ENCODE results near the gene RAD51B.

RAD51B gene

GRCh38 chr14:68399971-68400370 lies 580.4 kb downstream of the RAD51B start:
- no peak for DNase-seq

DNA sequence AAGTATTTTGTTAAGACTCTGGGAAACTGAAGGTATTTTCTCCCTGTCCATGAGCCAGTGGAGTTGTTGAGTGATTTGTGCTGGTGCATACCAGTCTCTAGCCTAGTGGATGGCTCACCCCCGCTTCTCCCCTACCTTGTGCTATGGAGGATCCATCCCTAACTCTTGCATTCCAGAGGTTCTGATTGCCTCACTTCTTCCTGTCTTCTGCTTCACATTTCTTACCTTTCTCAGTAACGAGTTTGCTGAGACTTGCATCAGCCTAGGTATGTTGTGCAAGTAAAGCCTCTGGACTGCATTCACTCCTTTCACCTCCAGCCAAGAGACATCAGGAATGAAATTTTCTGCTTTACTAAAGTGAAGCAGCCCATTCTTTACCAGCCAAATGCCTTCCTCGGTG lies 581.7 kb downstream of the RAD51B start:
- no peak for DNase-seq

GRCh38 chr14:68401855-68402254 lies 582.3 kb downstream of the RAD51B start:
- no peak for DNase-seq

DNA sequence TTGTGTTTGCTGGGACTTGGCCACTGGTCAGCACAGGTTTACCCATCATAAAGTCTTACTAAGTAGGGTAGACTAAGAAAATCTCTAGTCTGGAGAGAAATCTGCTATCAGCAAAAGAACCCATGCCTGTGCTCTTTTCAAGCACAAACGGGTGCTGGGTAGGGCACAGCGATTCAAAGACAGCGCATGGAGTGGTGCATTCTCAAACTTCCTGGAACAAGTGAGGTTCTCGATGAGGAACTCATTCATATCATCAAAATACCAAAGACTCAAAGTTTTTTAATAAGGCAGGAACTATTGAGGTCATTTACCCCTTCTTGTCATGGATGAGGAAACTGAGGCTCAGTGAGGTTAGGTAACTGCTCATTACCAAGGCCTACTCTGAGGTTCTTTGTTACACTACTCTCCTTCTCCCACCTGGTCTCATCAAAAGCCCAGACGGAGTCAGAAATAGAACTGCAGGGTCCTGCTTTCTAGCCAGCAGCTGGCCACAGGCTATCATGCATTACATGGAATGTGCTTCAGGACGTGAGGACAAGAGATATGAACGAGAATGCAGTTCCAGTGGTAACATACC lies 583.0 kb downstream of the RAD51B start:
- no peak for DNase-seq

DNA sequence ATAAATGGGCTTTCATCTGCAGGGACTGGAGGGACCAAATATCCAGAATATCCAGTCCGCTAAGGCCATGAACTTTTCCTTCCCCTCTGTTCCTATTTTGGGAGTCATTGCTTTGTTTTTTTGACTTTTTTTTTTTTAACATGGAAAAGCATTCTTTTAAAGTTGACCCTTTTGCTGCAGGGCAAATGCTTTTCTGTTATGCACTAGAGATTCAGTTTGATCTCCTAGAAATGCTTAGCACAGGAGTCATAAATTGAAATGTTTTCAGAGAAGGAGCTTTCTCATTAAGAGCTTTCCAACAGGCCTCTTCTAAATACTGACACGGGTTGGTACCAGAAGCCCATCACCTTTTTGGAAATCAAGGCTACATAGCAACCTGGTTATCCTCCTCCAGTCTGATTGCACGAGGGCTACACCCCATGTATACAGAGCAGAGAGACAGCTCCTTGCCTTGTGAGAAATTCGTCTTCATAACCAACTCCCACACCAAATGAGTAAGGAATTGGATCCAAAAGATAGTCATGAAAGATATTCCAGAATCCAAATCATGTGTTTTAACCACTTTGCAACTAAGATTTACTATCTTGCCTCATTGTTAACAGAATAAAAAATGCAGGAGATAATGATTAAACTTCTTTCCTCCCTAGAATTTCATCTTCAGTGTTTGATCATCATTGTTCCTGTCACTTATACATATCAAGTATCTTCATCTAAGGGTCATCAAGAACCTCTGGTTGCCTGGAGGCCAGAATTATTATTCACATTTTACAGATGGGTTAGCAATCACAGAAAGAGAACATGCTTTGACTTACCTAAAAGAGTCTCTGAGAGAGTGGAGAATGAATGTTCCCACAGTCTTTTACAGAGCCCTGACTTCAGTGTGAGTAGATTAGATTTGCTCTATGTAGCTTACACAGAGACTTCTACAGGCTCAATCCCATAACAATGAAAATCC lies 583.9 kb downstream of the RAD51B start:
- no peak for DNase-seq

GRCh38 chr14:68404146-68404527 lies 584.6 kb downstream of the RAD51B start:
- no peak for DNase-seq

- no peak for DNase-seq
Measured at GRCh38 chr14:68404652-68405183, 585.1 kb downstream of the RAD51B start.

DNA sequence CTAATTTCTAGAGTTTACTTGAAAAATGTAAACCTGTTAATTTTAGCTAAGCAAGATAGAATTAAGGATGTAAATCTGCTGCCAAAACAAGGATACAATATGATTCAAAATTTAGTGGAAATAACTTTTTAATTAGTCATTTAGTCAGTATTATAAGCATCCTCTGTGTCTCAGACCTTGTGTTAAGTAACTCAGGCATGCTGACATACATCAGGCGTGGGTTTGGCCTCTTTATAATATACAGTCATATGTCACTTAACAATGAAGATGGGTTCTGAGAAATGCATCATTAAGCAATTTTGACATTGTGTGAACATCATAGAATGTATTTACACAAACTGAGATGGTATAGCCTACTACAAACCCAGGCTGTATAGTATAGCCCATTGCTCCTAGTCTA lies 586.4 kb downstream of the RAD51B start:
- no peak for DNase-seq

DNA sequence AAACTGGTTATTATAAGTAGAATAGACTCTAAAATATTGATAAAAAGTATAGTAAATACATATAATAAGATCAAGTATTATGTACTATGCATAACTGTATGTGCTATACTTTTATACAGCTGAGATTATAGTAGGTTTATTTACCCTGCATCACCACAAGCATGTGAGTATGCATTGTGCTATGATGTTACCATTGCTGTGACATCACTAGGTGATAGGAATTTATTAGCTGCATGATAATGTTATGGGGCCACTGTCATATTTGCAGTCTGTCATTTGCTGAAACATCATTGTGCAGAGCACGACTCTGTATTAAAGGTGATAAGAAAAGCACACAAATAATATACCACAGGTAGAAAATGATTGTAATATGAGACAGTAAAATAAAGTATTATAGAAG lies 587.7 kb downstream of the RAD51B start:
- DNase-seq, result no peak

- DNase-seq, result no peak
Measured at GRCh38 chr14:68407825-68408224, 588.2 kb downstream of the RAD51B start.

DNA sequence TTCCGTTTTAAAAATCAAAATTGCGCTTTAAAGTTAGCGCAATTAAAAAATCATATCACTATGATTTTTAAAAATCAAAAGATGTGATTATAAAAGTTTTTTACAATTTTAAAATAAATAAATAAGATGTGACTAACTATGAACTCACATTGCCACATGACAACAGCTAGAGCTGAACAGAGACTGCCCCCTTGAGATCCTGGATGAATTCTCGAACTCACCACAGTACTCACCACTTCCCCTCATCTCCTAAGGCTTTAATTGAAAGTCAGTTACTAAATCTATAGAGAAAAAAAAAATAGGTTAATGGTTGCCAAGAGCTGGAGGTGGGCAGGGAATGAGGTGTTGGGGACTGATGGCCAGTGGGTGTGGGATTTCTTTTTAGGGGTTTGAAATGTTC lies 589.1 kb downstream of the RAD51B start:
- no peak for DNase-seq

DNA sequence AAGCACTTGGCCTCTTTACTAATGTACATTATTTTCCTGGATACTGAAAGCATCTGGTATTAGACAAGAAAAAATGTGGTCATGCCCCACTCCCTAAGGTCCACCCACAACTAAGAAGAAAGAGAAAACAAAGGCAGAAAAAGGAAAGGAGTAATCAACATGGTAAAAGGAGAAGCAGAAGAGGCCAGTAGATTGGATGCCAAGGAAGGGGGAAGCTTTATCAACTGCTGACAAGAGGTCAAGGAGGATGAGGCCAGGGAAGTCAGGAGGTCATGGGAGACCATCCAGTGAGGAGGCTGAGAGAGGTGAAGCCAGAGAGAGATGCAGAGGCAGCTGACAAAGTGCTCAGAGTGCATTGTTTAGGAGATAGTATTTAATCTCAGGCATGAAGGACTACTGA lies 589.8 kb downstream of the RAD51B start:
- no peak for DNase-seq

DNA sequence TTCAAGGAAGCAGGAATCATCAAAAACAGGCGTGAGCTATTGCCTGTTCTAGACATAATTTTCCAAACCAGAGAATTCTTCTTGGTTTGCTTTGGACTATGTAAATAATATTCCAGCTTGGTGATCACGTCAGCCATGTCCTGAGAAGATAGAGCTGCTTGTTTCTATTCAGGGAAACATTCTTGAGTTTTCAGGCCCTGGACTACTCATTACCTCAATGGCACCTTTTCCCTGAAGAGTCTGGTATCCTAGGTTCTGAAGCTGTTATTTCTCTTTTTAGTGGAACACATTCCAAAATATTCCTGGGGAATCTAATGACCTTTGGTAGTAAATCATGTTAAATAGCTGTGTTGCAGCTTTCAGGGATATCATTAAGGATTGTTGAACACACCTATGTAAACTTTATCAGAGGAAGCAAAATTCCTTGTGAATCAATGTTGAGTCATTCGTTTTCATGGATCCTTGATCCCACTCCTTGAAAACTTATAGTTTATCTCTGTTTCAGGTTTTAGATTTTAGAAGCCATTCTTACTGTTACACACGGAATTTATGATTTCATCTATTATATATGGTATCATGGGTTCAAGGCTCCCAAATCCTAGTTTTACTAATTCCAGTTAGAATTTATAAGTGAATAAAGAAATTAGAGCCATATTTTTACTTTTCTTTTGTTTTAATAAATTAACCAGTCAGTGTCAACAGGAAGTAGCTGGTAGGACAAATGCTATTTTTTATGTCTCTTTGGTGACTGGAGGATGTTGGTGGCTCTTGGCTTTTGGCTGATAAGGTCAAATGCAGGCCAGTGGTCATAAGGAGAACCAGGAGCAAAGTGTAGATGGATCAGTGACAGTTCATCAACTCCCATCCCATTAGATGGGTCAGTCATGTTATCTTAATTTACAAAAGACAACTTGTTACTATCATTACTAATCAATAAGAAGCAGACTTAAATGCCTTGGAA lies 593.2 kb downstream of the RAD51B start:
- no peak for DNase-seq

GRCh38 chr14:68413509-68413908 lies 593.9 kb downstream of the RAD51B start:
- no peak for DNase-seq

DNA sequence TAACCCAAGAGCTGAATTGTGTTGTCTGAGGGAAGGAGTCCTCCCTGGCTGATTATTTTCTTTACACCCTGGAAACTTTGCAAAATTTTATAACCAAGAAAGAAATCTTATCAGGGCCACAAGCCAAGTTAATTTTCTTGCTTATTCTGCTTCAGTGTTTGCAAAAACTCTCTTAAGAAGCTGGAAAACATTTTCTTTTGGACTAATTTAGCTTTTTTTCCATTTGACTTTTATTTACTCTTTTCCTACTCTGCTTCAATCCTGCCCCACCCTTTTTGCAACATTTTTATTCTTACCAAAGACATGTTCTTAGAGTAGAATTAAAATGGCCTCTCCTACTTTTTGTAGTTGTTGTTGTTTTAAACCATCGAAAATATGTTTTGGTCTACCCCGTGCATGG lies 594.5 kb downstream of the RAD51B start:
- no peak for DNase-seq

GRCh38 chr14:68416171-68416570 lies 596.6 kb downstream of the RAD51B start:
- DNase-seq, result no peak

- DNase-seq, result no peak
Measured at GRCh38 chr14:68417009-68417650, 597.6 kb downstream of the RAD51B start.

DNA sequence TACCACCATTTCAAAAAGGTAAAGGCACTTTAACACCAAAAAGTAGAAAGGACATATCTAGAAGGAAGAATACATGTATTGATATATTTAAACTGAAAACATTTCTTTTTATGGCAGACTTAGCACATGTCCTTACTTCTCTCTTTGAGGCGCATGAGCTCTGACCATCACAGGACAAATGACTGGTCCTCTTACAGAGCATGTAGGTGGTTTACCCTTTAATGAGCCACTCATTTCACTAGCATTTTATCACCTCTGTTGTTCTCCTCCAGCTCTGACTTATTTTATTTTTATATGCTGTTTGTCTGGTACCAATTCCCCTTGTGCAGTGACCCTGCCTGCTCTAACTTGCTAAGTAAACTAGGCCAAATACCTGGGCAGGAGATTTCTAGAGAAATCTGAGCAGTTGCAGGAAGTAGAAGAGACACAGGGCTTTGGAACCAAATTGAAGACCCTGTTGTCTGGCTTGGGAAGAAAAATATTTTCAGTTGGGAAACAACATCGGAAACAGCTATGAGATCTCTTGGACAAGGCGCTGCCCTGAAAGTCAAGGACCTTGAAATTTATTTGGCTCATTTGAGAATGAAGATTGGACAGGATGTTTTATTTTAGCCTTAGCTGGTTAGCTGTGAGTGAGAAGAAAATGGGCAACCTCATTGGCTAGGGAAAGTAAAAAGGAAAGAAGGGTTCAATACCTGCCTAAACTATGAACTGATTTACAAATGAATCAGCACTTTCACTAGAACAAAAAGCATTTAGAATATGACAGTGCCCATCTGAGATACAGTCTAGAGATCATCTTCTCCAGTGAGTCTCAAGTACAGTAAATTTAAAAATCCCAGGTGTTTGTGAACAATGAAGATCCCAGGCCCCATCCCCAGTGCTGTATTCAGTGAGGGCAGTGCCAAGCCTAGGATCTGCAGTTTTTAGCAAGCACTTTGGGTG lies 598.9 kb downstream of the RAD51B start:
- no peak for DNase-seq

DNA sequence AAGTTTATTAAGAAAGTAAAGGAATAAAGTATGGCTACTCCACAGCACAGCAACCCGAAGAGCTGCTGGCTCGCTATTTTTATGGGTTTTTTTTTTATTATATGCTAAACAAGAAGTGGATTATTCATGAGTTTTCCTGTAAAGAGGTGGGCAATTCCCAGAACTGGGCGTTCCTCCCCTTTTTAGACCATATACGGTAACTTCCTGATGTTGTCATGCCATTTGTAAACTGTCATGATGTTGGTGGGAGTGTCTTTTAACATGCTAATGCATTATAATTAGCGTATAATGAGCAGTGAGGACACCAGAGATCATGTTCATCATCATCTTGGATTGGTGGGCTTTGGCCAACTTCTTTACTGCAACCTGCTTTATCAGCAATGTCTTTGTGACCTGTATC lies 600.8 kb downstream of the RAD51B start:
- DNase-seq, result no peak

GRCh38 chr14:68421116-68421515 lies 601.5 kb downstream of the RAD51B start:
- no peak for DNase-seq

DNA sequence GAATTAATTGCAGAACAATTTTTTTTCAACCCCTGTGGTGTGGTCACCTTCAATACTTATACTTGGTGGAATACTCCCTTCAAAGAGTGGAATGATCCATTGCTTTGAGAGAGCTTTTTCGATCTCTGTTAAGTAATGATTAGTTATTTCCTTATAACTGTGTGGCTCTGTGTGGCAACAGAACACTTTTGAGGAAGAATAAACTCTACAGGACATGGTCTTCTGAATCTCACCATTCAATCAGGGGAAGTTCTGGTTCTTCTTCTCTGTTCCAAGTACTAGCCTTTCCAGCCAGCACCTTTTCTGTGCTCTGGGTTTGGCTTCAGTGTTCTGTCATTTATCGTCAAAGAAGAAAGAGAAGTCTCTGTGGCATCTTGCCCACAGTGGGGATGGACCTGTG lies 604.1 kb downstream of the RAD51B start:
- no peak for DNase-seq
